Fibroblast of villous mesenchyme (primary cell): Measurements from ENCODE around the gene BCL2. TPM values are rescaled to one million over a fixed set of nuclear protein-coding genes. Genes with fewer than 3 reads are reported as not detected.
A peak's percentile ranks its signal among the peaks of the same experiment; 100 is the strongest.

Source experiments
- DNase-seq: peaks from one replicate; pipeline ENCODE4 v3.0.0-alpha.2; 2010; ENCODE audit warnings: low read depth
- H3K4me3 ChIP-seq: 2 replicates; pipeline ENCODE4 v1.5.1; 2011; ENCODE audit warnings: low read depth, mild to moderate bottlenecking, low read length
- CTCF ChIP-seq: IDR thresholded peaks from 2 replicates; pipeline ENCODE4 v1.5.1; 2012; ENCODE audit warnings: low read depth, mild to moderate bottlenecking, low read length; ENCODE audit not compliant: insufficient read depth
- total RNA-seq: library from RNA; depleted of rRNA; stranded (reverse); fragments of >200 nt; gene quantifications from 2 replicates; pipeline ENCODE4 v1.2.3, GENCODE V29; 2012

The BCL2 gene
- total RNA-seq, 1 donor: 0.86 TPM

GRCh38 chr18:63259567-63260379, 59.8 kb downstream of the BCL2 start:
- H3K4me3 ChIP-seq: no peak overlapping the region
- TF ChIP-seq CTCF: no peak
- no peak for DNase-seq

- no peak for DNase-seq
- no peak overlapping the region for H3K4me3 ChIP-seq
- TF ChIP-seq CTCF: no peak
Measured at GRCh38 chr18:63258749-63259566, 60.6 kb downstream of the BCL2 start.

- DNase-seq: no peak
- no peak for TF ChIP-seq CTCF
- no peak overlapping the region for H3K4me3 ChIP-seq
Measured at GRCh38 chr18:63257453-63257852, 62.1 kb downstream of the BCL2 start.

- no peak for DNase-seq
- no peak for TF ChIP-seq CTCF
- H3K4me3 ChIP-seq: no peak overlapping the region
Measured at GRCh38 chr18:63255435-63255834, 64.1 kb downstream of the BCL2 start.

GRCh38 chr18:63254716-63255399, 64.7 kb downstream of the BCL2 start:
- DNase-seq: no peak
- no peak overlapping the region for H3K4me3 ChIP-seq
- no peak for TF ChIP-seq CTCF

- no peak for TF ChIP-seq CTCF
- H3K4me3 ChIP-seq: peak overlapping the region; percentile 15
- peak; percentile 71 for DNase-seq
Measured at GRCh38 chr18:63253428-63254372, 65.9 kb downstream of the BCL2 start.
